ENCODE data around the gene KANSL1. TPM values are rescaled to one million over a fixed set of nuclear protein-coding genes. Genes with fewer than 3 reads are reported as not detected.

KANSL1 gene
- total and polyA plus RNA-seq, 2 of the 4 experiments (the other 2 are of a cell fraction): 19.1 to 49.6 TPM

GRCh38 chr17:46163929-46164594, 29.2 kb downstream of the KANSL1 start:
- Histone ChIP-seq H2AK5ac (ENCODE audit: low read depth, low read length) (no peak overlapping the region), H3K4ac (ENCODE audit: low read depth, low read length) (no peak overlapping the region), H2BK20ac (ENCODE audit: low read depth, low read length) (no peak overlapping the region), H2BK120ac (ENCODE audit: low read depth, low read length) (no peak overlapping the region), H3K79me1 (ENCODE audit: low read depth in 1 of 2, low read length in 2 of 2) (peaks cover 7 to 75% of the 10 kb centered on the region in 2 experiments; a peak in 3 of 4 replicates), H3K4me3 (ENCODE audit: insufficient read depth, low read depth, low read length) (no peak overlapping the region), H3K56ac (ENCODE audit: extremely low read depth, insufficient read depth, low read length) (no peak overlapping the region), H3K36me3 (ENCODE audit: control insufficient read depth, insufficient read depth, low read length) (no peaks in the 10 kb centered on the region), H3K14ac (replicated peaks; ENCODE audit: low read depth, low read length) (no peak overlapping the region), H4K91ac (ENCODE audit: insufficient read depth, low read depth, low read length) (no peak overlapping the region), H3K18ac (ENCODE audit: low read depth, low read length) (no peak overlapping the region), H2AFZ (replicated peaks; ENCODE audit: low read length, poor library complexity) (no peak overlapping the region), H3K9me3 (ENCODE audit: control insufficient read depth, insufficient read depth, low read length) (no peaks in the 10 kb centered on the region), H3K23ac (ENCODE audit: low read depth, low read length) (0 out of 2 replicates have a peak overlapping the region, but pooled peaks have one; percentile 21), H3K4me1 (ENCODE audit: control insufficient read depth, insufficient read depth, low read length) (peaks cover 23% of the 10 kb centered on the region), H2AK9ac (replicated peaks; ENCODE audit: low read depth, low read length, poor library complexity) (no peak overlapping the region), H2BK15ac (ENCODE audit: low read depth, low read length) (no peak overlapping the region), H3K27ac (ENCODE audit: insufficient read depth, low read length) (no peak overlapping the region), H4K20me1 (ENCODE audit: insufficient read depth, low read length) (peaks cover 92% of the 10 kb centered on the region), H2BK5ac (ENCODE audit: low read depth, low read length, poor library complexity, severe bottlenecking) (no peak overlapping the region), H3K27me3 (ENCODE audit: control insufficient read depth, insufficient read depth, low read length) (no peaks in the 10 kb centered on the region), H4K5ac (ENCODE audit: low read depth, low read length) (no peak overlapping the region), H3K4me2 (ENCODE audit: low read depth, low read length) (no peak overlapping the region), H3K9ac (ENCODE audit: low read depth, low read length) (no peak overlapping the region), H4K8ac (ENCODE audit: low read depth in 2 of 2, low read length in 2 of 2) (no peak overlapping the region), H3K9me1 (ENCODE audit: insufficient read depth, low read length) (peaks cover 8% of the 10 kb centered on the region)
- CTCF ChIA-PET: interaction anchor here (0.6 to 0.7 kb wide), 2 partner anchors 9 to 29 kb away, joined by 3 read pairs; partner anchors contain the start of gene KANSL1
- ATAC-seq (ENCODE audit: low read depth): no peak
- no peak for DNase-seq
- dilution Hi-C loops (cut with HindIII; ENCODE audit: low sequenced_read_pairs, unreplicated experiment): no loop called here
- in situ Hi-C loops (cut with MboI; ENCODE audit: low sequenced_read_pairs): no loop called here
- intact Hi-C loops (cut with micrococcal nuclease): no loop called here
- TF ChIP-seq MXI1 (IDR thresholded peaks at IDR 0.05; ENCODE audit: borderline replicate concordance, low read depth, low read length) (no peak), NFE2L2 (IDR thresholded peaks at IDR 0.05; ENCODE audit: low read depth, low read length) (no peak), USF2 (IDR thresholded peaks at IDR 0.05; ENCODE audit: low read depth, low read length) (no peak), CTCF (conservative IDR thresholded peaks at IDR 0.05; ENCODE audit: low read depth, low read length) (no peak), POLR2A (IDR thresholded peaks at IDR 0.05; ENCODE audit: low read depth, low read length) (no peak), ELK1 (IDR thresholded peaks at IDR 0.05; ENCODE audit: borderline replicate concordance, low read depth, low read length) (no peak), RFX5 (IDR thresholded peaks at IDR 0.05; ENCODE audit: low read depth, low read length) (no peak), MAFK (IDR thresholded peaks at IDR 0.05; ENCODE audit: low read depth, low read length) (no peak)
- no CpG with 5 or more reads among the region's 4 CpGs for WGBS, 2 experiments (ENCODE audit: extremely low coverage in 2 of 2, insufficient read length in 1 of 2)
- no TSS peak for BruUV-seq (replicated peaks)
- POLR2A ChIA-PET (ENCODE audit: unreplicated experiment): no interaction called here

Measured in IMR-90 (cell line).